ENCODE measurements around the gene OCA2.

DNA sequence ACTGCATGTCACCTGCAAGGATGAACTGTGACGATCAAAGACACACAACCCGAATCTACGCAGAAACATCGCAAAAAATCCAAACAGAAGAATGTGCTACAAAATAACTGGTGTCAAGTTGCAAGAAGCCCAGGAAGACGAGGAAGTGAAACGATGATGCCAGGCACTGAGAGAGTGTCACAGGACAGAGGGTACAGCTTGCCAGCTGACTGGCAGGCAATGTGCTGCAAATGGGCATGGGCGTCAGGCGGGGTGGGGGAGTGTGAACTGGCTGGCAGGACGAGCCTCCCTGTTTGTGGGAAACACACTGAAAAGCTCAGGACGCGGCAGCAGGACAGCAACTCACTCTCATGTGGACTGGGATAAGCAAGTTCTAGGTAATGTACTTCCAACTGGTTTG lies 28.9 kb upstream of the OCA2 start:
- TF ChIP-seq, protein P1, sequence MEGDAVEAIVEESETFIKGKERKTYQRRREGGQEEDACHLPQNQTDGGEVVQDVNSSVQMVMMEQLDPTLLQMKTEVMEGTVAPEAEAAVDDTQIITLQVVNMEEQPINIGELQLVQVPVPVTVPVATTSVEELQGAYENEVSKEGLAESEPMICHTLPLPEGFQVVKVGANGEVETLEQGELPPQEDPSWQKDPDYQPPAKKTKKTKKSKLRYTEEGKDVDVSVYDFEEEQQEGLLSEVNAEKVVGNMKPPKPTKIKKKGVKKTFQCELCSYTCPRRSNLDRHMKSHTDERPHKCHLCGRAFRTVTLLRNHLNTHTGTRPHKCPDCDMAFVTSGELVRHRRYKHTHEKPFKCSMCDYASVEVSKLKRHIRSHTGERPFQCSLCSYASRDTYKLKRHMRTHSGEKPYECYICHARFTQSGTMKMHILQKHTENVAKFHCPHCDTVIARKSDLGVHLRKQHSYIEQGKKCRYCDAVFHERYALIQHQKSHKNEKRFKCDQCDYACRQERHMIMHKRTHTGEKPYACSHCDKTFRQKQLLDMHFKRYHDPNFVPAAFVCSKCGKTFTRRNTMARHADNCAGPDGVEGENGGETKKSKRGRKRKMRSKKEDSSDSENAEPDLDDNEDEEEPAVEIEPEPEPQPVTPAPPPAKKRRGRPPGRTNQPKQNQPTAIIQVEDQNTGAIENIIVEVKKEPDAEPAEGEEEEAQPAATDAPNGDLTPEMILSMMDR (conservative IDR thresholded peaks at IDR 0.05; ENCODE audit: low read depth, low read length): no peak
- no peak for TF ChIP-seq EZH2 (IDR thresholded peaks at IDR 0.05; ENCODE audit: borderline replicate concordance, low read depth, low read length, poor library complexity, severe bottlenecking)
